Measurements from ENCODE around the gene LIME1.

The LIME1 gene

GRCh38 chr20:63735859-63736718, at the start of gene LIME1:
TSS of gene LIME1 (plus strand) at chr20:63736664. CDS start at chr20:63737550, 886 bp downstream.
- DNase-seq (ENCODE audit: low spot score): peak; percentile 48

GRCh38 chr20:63687419-63688178, 48.9 kb upstream of the LIME1 start:
- DNase-seq (ENCODE audit: low spot score): no peak

- DNase-seq (ENCODE audit: low spot score): no peak
Observed at GRCh38 chr20:63688228-63689045, 48.0 kb upstream of the LIME1 start.

- DNase-seq (ENCODE audit: low spot score): no peak
Observed at GRCh38 chr20:63689046-63690002, 47.1 kb upstream of the LIME1 start.

GRCh38 chr20:63690003-63690897, 46.2 kb upstream of the LIME1 start:
- DNase-seq (ENCODE audit: low spot score): no peak

GRCh38 chr20:63690898-63691710, 45.4 kb upstream of the LIME1 start:
- no peak for DNase-seq (ENCODE audit: low spot score)

- DNase-seq (ENCODE audit: low spot score): no peak
Observed at GRCh38 chr20:63691711-63692435, 44.6 kb upstream of the LIME1 start.

- DNase-seq (ENCODE audit: low spot score): no peak
Observed at GRCh38 chr20:63692436-63693082, 43.9 kb upstream of the LIME1 start.

GRCh38 chr20:63693083-63693732, 43.3 kb upstream of the LIME1 start:
- no peak for DNase-seq (ENCODE audit: low spot score)

- DNase-seq (ENCODE audit: low spot score): no peak
Observed at GRCh38 chr20:63693733-63694583, 42.5 kb upstream of the LIME1 start.

GRCh38 chr20:63694584-63695423, 41.7 kb upstream of the LIME1 start:
- no peak for DNase-seq (ENCODE audit: low spot score)

- no peak for DNase-seq (ENCODE audit: low spot score)
Observed at GRCh38 chr20:63695424-63696305, 40.8 kb upstream of the LIME1 start.

GRCh38 chr20:63696306-63696627, 40.2 kb upstream of the LIME1 start:
- no peak for DNase-seq (ENCODE audit: low spot score)

- DNase-seq (ENCODE audit: low spot score): no peak
Observed at GRCh38 chr20:63696628-63697356, 39.7 kb upstream of the LIME1 start, which contains the start of gene TNFRSF6B. TSS of gene TNFRSF6B (plus strand) at chr20:63696652. CDS start at chr20:63696768, 116 bp downstream.

Data from activated CD4-positive, alpha-beta T cell treated with anti-CD3 and anti-CD28 coated beads, Interleukin-2, Interleukin-4, amounts not matched to agents 100 ng/mL and 50 ng/mL, durations not matched to agents 16 hours and 8 hours (primary cell).